Nephron (organoid): ENCODE data around the gene RNU5D-1.

Source experiments
- H3K27ac Mint-ChIP-seq, 3 experiments: 2 replicates each; pipeline ENCODE4 v1.8.0; 2020; ENCODE audit warnings: mixed read lengths in 3 of 3, mild to moderate bottlenecking in 2 of 3, moderate library complexity in 1 of 3
- H3K27me3 Mint-ChIP-seq: 2 replicates; pipeline ENCODE4 v1.8.0; 2021; ENCODE audit warnings: low read depth, mild to moderate bottlenecking, moderate library complexity, mixed read lengths
- H3K36me3 Mint-ChIP-seq: 2 replicates; pipeline ENCODE4 v1.8.0; 2020; ENCODE audit warnings: low read depth, mixed read lengths
- H3K4me1 Mint-ChIP-seq: 2 replicates; pipeline ENCODE4 v1.8.0; 2020; ENCODE audit warnings: mixed read lengths
- H3K4me3 Mint-ChIP-seq, 3 experiments: 2 replicates each; pipeline ENCODE4 v1.8.0; 2020; ENCODE audit warnings: mild to moderate bottlenecking in 3 of 3, mixed read lengths in 3 of 3, moderate library complexity in 2 of 3
- H3K9me3 Mint-ChIP-seq: 2 replicates; pipeline ENCODE4 v1.8.0; 2020; ENCODE audit warnings: mixed read lengths
- CTCF ChIP-seq, 3 experiments: fragments of 200-600 bp; sonication (generic); IDR thresholded peaks; one replicate each; pipeline ENCODE4 v1.5.0; 2021; ENCODE audit warnings: antibody characterized with exemption in 3 of 3; ENCODE audit not compliant: unreplicated experiment in 3 of 3

RNU5D-1 gene

GRCh38 chr1:44723496-44724295 lies 7.3 kb downstream of the RNU5D-1 start:
- Mint-ChIP-seq H3K27ac (peak overlapping the region in 1 of 3 experiments; percentile 13), H3K9me3 (no peaks in the 10 kb centered on the region), H3K27me3 (peaks cover 3% of the 10 kb centered on the region), H3K4me3 (no peak overlapping the region), H3K4me1 (peaks cover 11% of the 10 kb centered on the region), H3K36me3 (no peaks in the 10 kb centered on the region)
- TF ChIP-seq CTCF (IDR thresholded peaks at IDR 0.05; ENCODE audit: unreplicated experiment in 3 of 3) = no peak

- H3K9me3 Mint-ChIP-seq = no peaks in the 10 kb centered on the region
- no peaks in the 10 kb centered on the region for H3K36me3 Mint-ChIP-seq
- no peak overlapping the region for H3K4me3 Mint-ChIP-seq
- peak overlapping the region in 2 of 3 experiments; percentile 13 to 69 for H3K27ac Mint-ChIP-seq
- H3K4me1 Mint-ChIP-seq = peaks cover 11% of the 10 kb centered on the region
- peaks cover 3% of the 10 kb centered on the region for H3K27me3 Mint-ChIP-seq
- no peak for TF ChIP-seq CTCF (IDR thresholded peaks at IDR 0.05; ENCODE audit: unreplicated experiment in 3 of 3)
These were observed 7.9 kb downstream of the RNU5D-1 start for GRCh38 chr1:44723064-44723463.

GRCh38 chr1:44721485-44722361 lies 9.2 kb downstream of the RNU5D-1 start:
- Mint-ChIP-seq H3K36me3 (no peaks in the 10 kb centered on the region), H3K4me3 (no peak overlapping the region), H3K4me1 (peaks cover 11% of the 10 kb centered on the region), H3K9me3 (no peaks in the 10 kb centered on the region), H3K27me3 (peaks cover 8% of the 10 kb centered on the region), H3K27ac (peak overlapping the region; percentile 83 to 98 (median 94))
- no peak for TF ChIP-seq CTCF (IDR thresholded peaks at IDR 0.05; ENCODE audit: unreplicated experiment in 3 of 3)

- Mint-ChIP-seq H3K27ac (peak overlapping the region in 1 of 3 experiments; percentile 55), H3K36me3 (no peaks in the 10 kb centered on the region), H3K4me3 (no peak overlapping the region), H3K9me3 (no peaks in the 10 kb centered on the region), H3K27me3 (peaks cover 14% of the 10 kb centered on the region), H3K4me1 (peaks cover 11% of the 10 kb centered on the region)
- no peak for TF ChIP-seq CTCF (IDR thresholded peaks at IDR 0.05; ENCODE audit: unreplicated experiment in 3 of 3)
These were observed 10.7 kb downstream of the RNU5D-1 start for GRCh38 chr1:44720281-44720680.

- peaks cover 11% of the 10 kb centered on the region for H3K4me1 Mint-ChIP-seq
- no peaks in the 10 kb centered on the region for H3K9me3 Mint-ChIP-seq
- no peak overlapping the region for H3K4me3 Mint-ChIP-seq
- H3K27me3 Mint-ChIP-seq = peaks cover 20% of the 10 kb centered on the region
- no peak for TF ChIP-seq CTCF (IDR thresholded peaks at IDR 0.05; ENCODE audit: unreplicated experiment in 3 of 3)
- no peaks in the 10 kb centered on the region for H3K36me3 Mint-ChIP-seq
- no peak overlapping the region for H3K27ac Mint-ChIP-seq
These were observed 11.7 kb downstream of the RNU5D-1 start for GRCh38 chr1:44719318-44719717.
